A549 treated with DMSO at 1 μM for 4 hours (cell line): ENCODE measurements around the gene ANKRD22. TPM values are rescaled to one million over a fixed set of nuclear protein-coding genes. Genes with fewer than 3 reads are reported as not detected.

Source experiments
- total RNA-seq: library from RNA; stranded (reverse); fragments of 200-300 nt; extraction: Qiagen RNA extraction; gene quantifications from 5 replicates; pipeline ENCODE4 v1.2.3, GENCODE V29; 2022; ENCODE audit warnings: low read depth

The ANKRD22 gene
- total RNA-seq = 0.41 to 0.63 TPM (median 0.48 TPM) in 5 replicates

DNA sequence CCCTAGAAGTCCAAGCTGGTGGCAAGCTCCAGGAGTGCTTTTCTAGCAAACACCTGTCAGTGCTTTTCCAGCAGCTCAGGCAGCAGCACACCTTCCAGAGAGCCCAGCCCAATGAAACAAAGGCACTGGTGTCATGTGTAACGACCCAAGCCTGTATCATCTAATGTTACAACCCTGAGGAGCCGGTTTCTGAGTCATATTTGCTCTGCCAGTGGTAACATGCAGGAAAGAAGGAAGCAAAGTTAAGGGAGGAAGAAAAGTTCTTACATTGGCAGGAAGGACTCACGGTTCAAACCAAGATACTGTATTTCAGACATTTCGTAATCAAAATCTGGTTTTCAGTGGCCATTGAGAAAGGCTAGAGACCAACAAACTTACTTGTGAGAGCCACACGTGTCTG, at the start of gene ANKRD22:
TSS of gene ANKRD22 (minus strand) at position 139 of the 400 bp plus-strand sequence. CDS start 237 bp downstream, outside the sequence.

DNA sequence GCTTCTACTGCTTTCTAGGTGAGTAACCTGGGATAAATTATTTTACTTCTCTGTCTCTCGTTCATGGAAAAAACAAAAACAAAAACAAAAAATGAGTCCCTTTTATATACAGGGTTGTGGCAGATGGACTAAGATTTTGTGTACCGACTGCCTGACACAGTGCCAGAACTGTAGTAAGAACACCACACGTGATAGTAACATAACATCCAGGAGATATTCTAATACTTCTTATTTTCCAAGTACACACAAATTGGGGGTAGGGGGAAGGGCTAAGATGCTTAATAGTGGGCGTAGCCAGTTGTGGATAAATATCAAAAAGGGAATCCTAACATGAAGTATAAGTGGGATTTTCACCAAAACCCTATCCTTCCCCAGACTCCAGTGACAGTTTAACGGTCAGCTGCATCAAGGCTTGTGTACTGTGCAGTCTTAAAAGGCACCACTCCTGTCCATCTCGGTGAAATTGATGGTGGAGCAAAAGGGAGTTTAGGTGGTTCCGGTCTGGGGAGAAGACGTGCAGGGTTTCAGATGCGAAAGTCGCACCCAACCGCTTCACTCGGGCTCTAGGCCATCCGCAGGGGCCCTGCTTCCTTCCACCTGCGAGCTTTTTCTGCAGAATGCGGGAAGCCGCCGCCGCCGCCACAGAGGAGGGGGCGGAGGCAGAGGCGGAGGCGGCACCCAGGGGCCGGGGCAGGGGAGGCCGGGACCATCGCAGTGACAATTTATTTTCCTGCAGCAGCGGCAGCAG, 28.1 kb upstream of the ANKRD22 start, which contains the start of gene STAMBPL1:
TSS of gene STAMBPL1 (plus strand) at position 712 of the 748 bp plus-strand sequence. CDS start 21,464 bp downstream, outside the sequence.

DNA sequence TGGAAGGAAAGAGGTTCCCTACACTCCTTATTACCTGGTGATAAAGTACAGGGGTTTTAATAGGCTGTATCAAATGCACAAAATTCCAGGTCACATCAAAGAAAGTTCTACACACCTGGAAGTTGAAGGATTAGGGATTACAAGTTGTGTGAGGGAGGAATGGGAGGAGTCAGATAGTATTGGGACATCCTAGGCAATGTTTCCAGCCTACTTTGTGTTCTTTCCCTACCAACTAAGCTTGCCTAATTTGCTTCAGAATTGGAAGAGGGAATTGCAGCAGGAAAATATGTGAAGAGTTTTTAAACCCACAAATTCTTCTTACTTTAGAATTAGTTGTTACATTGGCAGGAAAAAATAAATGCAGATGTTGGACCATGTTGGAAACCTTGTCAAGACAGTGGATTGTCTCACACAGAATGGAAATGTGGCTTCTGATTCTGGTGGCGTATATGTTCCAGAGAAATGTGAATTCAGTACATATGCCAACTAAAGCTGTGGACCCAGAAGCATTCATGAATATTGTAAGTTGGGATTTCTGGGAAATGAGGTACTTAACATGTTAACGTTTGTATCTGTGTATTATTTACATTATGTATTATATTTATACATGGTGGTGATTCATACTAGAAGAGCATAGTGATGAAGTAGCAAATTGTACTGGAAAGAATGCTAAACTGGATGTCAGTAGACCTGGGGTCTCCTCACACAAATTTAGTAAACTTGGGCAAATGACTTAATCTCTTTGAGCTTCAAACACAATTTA, 48.9 kb downstream of the ANKRD22 start, which contains the start of gene LIPM:
TSS of gene LIPM (plus strand) at position 208 of the 763 bp plus-strand sequence. CDS start at position 375, 167 bp downstream.

Other genes starting within 250 kb of the ANKRD22 start
- gene LIPF, start 187.4 kb downstream of the ANKRD22 start, total RNA-seq = not detected in 5 replicates
- gene LIPK, start 145.6 kb downstream of the ANKRD22 start, total RNA-seq = not detected in 5 replicates
- not detected in 5 replicates for gene LIPN, start 91.8 kb downstream of the ANKRD22 start, total RNA-seq
- not detected in 5 replicates for gene LIPM, start 49.1 kb downstream of the ANKRD22 start, total RNA-seq
- gene STAMBPL1, start 28.4 kb upstream of the ANKRD22 start, total RNA-seq = 32.7 to 42.8 TPM (median 35.6 TPM) in 5 replicates
- 17.1 to 22.0 TPM (median 19.1 TPM) in 5 replicates for gene ACTA2, start 100.9 kb upstream of the ANKRD22 start, total RNA-seq
- gene FAS, start 139.0 kb upstream of the ANKRD22 start, total RNA-seq = 31.1 to 38.3 TPM (median 34.1 TPM) in 5 replicates